Sigmoid colon (tissue), 7 donors: Measurements from ENCODE around the gene COLEC12. TPM values are rescaled to one million over a fixed set of nuclear protein-coding genes. Genes with fewer than 3 reads are reported as not detected.

Source experiments
- DNase-seq: peaks from one replicate; pipeline ENCODE4 v3.0.0-alpha.2; 2019
- H3K27ac ChIP-seq, 4 donors: fragments of 200-600 bp; sonication (generic); one replicate each; pipeline ENCODE4 v1.5.1; 2016 to 2019; ENCODE audit warnings: mild to moderate bottlenecking in 1 of 4
- H3K27me3 ChIP-seq, 3 donors: fragments of 200-600 bp; sonication (generic); one replicate each; pipeline ENCODE4 v1.5.1; 2019; ENCODE audit warnings: mild to moderate bottlenecking in 1 of 3
- H3K36me3 ChIP-seq, 4 donors: fragments of 200-600 bp; sonication (generic); one replicate each; pipeline ENCODE4 v1.5.1; 2016 to 2019
- H3K4me1 ChIP-seq, 4 donors: fragments of 200-600 bp; sonication (generic); one replicate each; pipeline ENCODE4 v1.5.1; 2017 to 2019
- H3K4me3 ChIP-seq, 4 donors: fragments of 200-600 bp; sonication (generic); one replicate each; pipeline ENCODE4 v1.5.1; 2017 to 2019; ENCODE audit warnings: mild to moderate bottlenecking in 2 of 4, moderate library complexity in 1 of 4
- H3K9me3 ChIP-seq, 4 donors: fragments of 200-600 bp in 3 of 4; sonication (generic) in 3 of 4; one replicate each; pipeline versions ENCODE4 v1.5.1 to v1.6.1; 2013 to 2019
- CTCF ChIP-seq, 4 experiments: fragments of 450-650 bp in 3 of 4; fragments of 200-600 bp in 1 of 4; IDR thresholded peaks; one replicate each; pipeline ENCODE4 v1.5.1; 2016 to 2019; ENCODE audit warnings: antibody characterized with exemption in 4 of 4, mild to moderate bottlenecking in 3 of 4, moderate library complexity in 2 of 4
- EP300 ChIP-seq, 4 donors: sonication (generic); formaldehyde crosslinking; IDR thresholded peaks; one replicate each; pipeline ENCODE4 v1.6.1; 2017; ENCODE audit warnings: antibody characterized with exemption in 4 of 4
- POLR2A ChIP-seq, 2 donors: fragments of 450-650 bp; IDR thresholded peaks; one replicate each; pipeline ENCODE4 v1.6.1; 2016; ENCODE audit warnings: antibody characterized with exemption in 2 of 2, mild to moderate bottlenecking in 2 of 2, moderate library complexity in 2 of 2
- POLR2AphosphoS5 ChIP-seq, 4 donors: sonication (generic); formaldehyde crosslinking; IDR thresholded peaks; one replicate each; pipeline ENCODE4 v1.6.1; 2017; ENCODE audit warnings: antibody characterized with exemption in 4 of 4
- WGBS, 2 donors: extraction: QIAGEN DNeasy Blood & Tissue Kit; methylation state at CpG; one replicate each; pipeline ENCODE4 v1.1.7; 2013; 5-methylcytosine and 5-hydroxymethylcytosine counted together
- intact Hi-C: fragments of 100-400 bp; cut with DNase I; formaldehyde crosslinking; loops from one replicate; pipeline ENCODE4 v1.15.1; 2023
- polyA plus RNA-seq, 3 donors: library from polyadenylated mRNA; stranded (reverse); fragments of 200-250 nt; gene quantifications; one replicate each; pipeline ENCODE4 v1.2.3, GENCODE V29; 2013
- total RNA-seq, 4 donors: library from RNA; depleted of rRNA; stranded (reverse); fragments of >200 nt; gene quantifications; one replicate each; pipeline ENCODE4 v1.1.0, GENCODE V29; 2016
- donor health status: healthy with polysubstance abuse.
- donor health status: Bipolar disorder and iron deficiency.
- donor health status: healthy.

Gene COLEC12
- total and polyA plus RNA-seq, 7 donors, result 0.69 to 24.7 (median 15.9) TPM

GRCh38 chr18:386994-387393 is 113.5 kb downstream of the COLEC12 start:
- intact Hi-C loops, result no loop called here
- Histone ChIP-seq H3K4me1 (peaks cover 0 to 11% (median 8%) of the 10 kb centered on the region in 4 donors), H3K27ac (no peak overlapping the region), H3K4me3 (no peak overlapping the region), H3K9me3 (no peaks in the 10 kb centered on the region), H3K36me3 (no peaks in the 10 kb centered on the region), H3K27me3 (no peaks in the 10 kb centered on the region)
- 55 to 78% methylated on average over 6 of the region's 6 CpGs for WGBS, 2 donors
- TF ChIP-seq POLR2AphosphoS5 (IDR thresholded peaks at IDR 0.05) (no peak), POLR2A (IDR thresholded peaks at IDR 0.05) (no peak), CTCF (IDR thresholded peaks at IDR 0.05) (no peak)
- no peak for DNase-seq

GRCh38 chr18:384897-385296 is 115.6 kb downstream of the COLEC12 start:
- WGBS, 2 donors, result 76 to 91% methylated on average over 2 of the region's 2 CpGs
- intact Hi-C loops, result no loop called here
- no peak for DNase-seq
- Histone ChIP-seq H3K4me1 (peaks cover 0 to 13% (median 10%) of the 10 kb centered on the region in 4 donors), H3K27ac (no peak overlapping the region), H3K27me3 (no peaks in the 10 kb centered on the region), H3K9me3 (no peaks in the 10 kb centered on the region), H3K4me3 (no peak overlapping the region), H3K36me3 (no peaks in the 10 kb centered on the region)
- TF ChIP-seq POLR2A (IDR thresholded peaks at IDR 0.05) (no peak), POLR2AphosphoS5 (IDR thresholded peaks at IDR 0.05) (no peak), CTCF (IDR thresholded peaks at IDR 0.05) (no peak), EP300 (IDR thresholded peaks at IDR 0.05) (no peak)

- Histone ChIP-seq H3K9me3 (no peaks in the 10 kb centered on the region), H3K4me3 (no peak overlapping the region), H3K36me3 (no peaks in the 10 kb centered on the region), H3K4me1 (peaks cover 0 to 24% (median 17%) of the 10 kb centered on the region in 4 donors), H3K27ac (peak overlapping the region in 1 of 4 donors; percentile 59), H3K27me3 (no peaks in the 10 kb centered on the region)
- 76 to 92% methylated on average over 3 of the region's 3 CpGs for WGBS, 2 donors
- intact Hi-C loops, result no loop called here
- TF ChIP-seq POLR2A (IDR thresholded peaks at IDR 0.05) (no peak), CTCF (IDR thresholded peaks at IDR 0.05) (no peak), EP300 (IDR thresholded peaks at IDR 0.05) (no peak), POLR2AphosphoS5 (IDR thresholded peaks at IDR 0.05) (no peak)
- DNase-seq, result no peak
These were observed 117.4 kb downstream of the COLEC12 start for GRCh38 chr18:383135-383534.

- Histone ChIP-seq H3K4me3 (no peak overlapping the region), H3K27ac (peak overlapping the region in 1 of 4 donors; percentile 59)
- no peak for DNase-seq
These were observed 118.0 kb downstream of the COLEC12 start for GRCh38 chr18:382423-382984.

GRCh38 chr18:379681-380330 is 120.7 kb downstream of the COLEC12 start:
- TF ChIP-seq CTCF (IDR thresholded peaks at IDR 0.05) (no peak), POLR2A (IDR thresholded peaks at IDR 0.05) (no peak), POLR2AphosphoS5 (IDR thresholded peaks at IDR 0.05) (peak in 2 of 4 donors; percentile 28 to 44), EP300 (IDR thresholded peaks at IDR 0.05) (peak in 2 of 4 donors; percentile 36 to 45)
- Histone ChIP-seq H3K27me3 (no peaks in the 10 kb centered on the region), H3K27ac (peak overlapping the region in 1 of 4 donors; percentile 65), H3K4me3 (no peak overlapping the region), H3K4me1 (peaks cover 0 to 57% (median 50%) of the 10 kb centered on the region in 4 donors), H3K9me3 (no peaks in the 10 kb centered on the region), H3K36me3 (no peaks in the 10 kb centered on the region)
- DNase-seq, result peak; percentile 80
- intact Hi-C loops, result loop anchor here (5.0 kb wide), 2 partner anchors 38 to 77 kb away; no protein-coding TSS in a partner anchor
- WGBS, 2 donors, result 54 to 82% methylated on average over 10 of the region's 10 CpGs

More at GRCh38 chr18:382423-382984, 118.0 kb downstream of the COLEC12 start:
- TF ChIP-seq POLR2A (IDR thresholded peaks at IDR 0.05) (no peak), POLR2AphosphoS5 (IDR thresholded peaks at IDR 0.05) (peak in 1 of 4 donors; percentile 29)
- intact Hi-C loops, result no loop called here
- Histone ChIP-seq H3K9me3 (no peaks in the 10 kb centered on the region), H3K27me3 (no peaks in the 10 kb centered on the region), H3K4me1 (peaks cover 0 to 30% (median 24%) of the 10 kb centered on the region in 4 donors), H3K36me3 (no peaks in the 10 kb centered on the region)
- WGBS, 2 donors, result 63 to 81% methylated on average over 3 of the region's 3 CpGs
